GM23338 (cell line): ENCODE data around the gene WDR1. TPM values are rescaled to one million over a fixed set of nuclear protein-coding genes. Genes with fewer than 3 reads are reported as not detected.

Source experiments
- ATAC-seq: fragments of 200-7000 bp; cut with Tn5 transposase; 3 replicates; pipeline ENCODE4 v1.9.1; 2020
- DNase-seq: peaks from one replicate; pipeline ENCODE4 v3.0.0-alpha.2; 2015; ENCODE audit warnings: low spot score
- H2AFZ ChIP-seq: fragments of 200-600 bp; sonication (generic); 2 replicates; pipeline ENCODE4 v1.8.0; 2016; ENCODE audit warnings: antibody characterized with exemption, mild to moderate bottlenecking, moderate library complexity
- H3F3A ChIP-seq: fragments of 200-600 bp; sonication (generic); replicated peaks from 2 replicates; pipeline ENCODE4 v1.8.0; 2017; ENCODE audit warnings: antibody characterized with exemption, mixed run types, low read depth
- H3K27ac ChIP-seq: fragments of 200-600 bp; sonication (generic); 2 replicates; pipeline ENCODE4 v1.6.1; 2016; ENCODE audit warnings: low read depth
- H3K27me3 ChIP-seq: fragments of 200-600 bp; sonication (generic); 2 replicates; pipeline ENCODE4 v1.8.0; 2016; ENCODE audit warnings: mild to moderate bottlenecking, mixed run types, moderate library complexity; ENCODE audit not compliant: insufficient read depth
- H3K36me3 ChIP-seq: fragments of 200-600 bp; sonication (generic); 2 replicates; pipeline ENCODE4 v1.8.0; 2016; ENCODE audit warnings: mild to moderate bottlenecking; ENCODE audit not compliant: insufficient read depth
- H3K4me1 ChIP-seq: fragments of 200-600 bp; sonication (generic); 2 replicates; pipeline ENCODE4 v1.8.0; 2016; ENCODE audit warnings: mild to moderate bottlenecking, moderate library complexity; ENCODE audit not compliant: insufficient read depth
- H3K4me2 ChIP-seq: fragments of 200-600 bp; sonication (generic); 2 replicates; pipeline ENCODE4 v1.7.1; 2017; ENCODE audit warnings: mixed run types
- H3K4me3 ChIP-seq: fragments of 200-600 bp; sonication (generic); 2 replicates; pipeline ENCODE4 v1.6.1; 2016; ENCODE audit warnings: mixed run types
- H3K79me2 ChIP-seq: fragments of 200-600 bp; sonication (generic); replicated peaks from 2 replicates; pipeline ENCODE4 v1.8.0; 2017; ENCODE audit warnings: mild to moderate bottlenecking; ENCODE audit not compliant: insufficient read depth
- H3K9me2 ChIP-seq: fragments of 200-600 bp; sonication (generic); 2 replicates; pipeline ENCODE4 v1.8.0; 2017; ENCODE audit not compliant: insufficient read depth
- H4K20me1 ChIP-seq: fragments of 200-600 bp; sonication (generic); replicated peaks from 2 replicates; pipeline ENCODE4 v1.8.0; 2017; ENCODE audit warnings: mild to moderate bottlenecking; ENCODE audit not compliant: insufficient read depth
- H3K27ac Mint-ChIP-seq: 2 replicates; pipeline ENCODE4 v1.8.0; 2020; ENCODE audit warnings: inconsistent platforms, mild to moderate bottlenecking, moderate library complexity, mixed read lengths
- H3K27me3 Mint-ChIP-seq: 3 replicates; pipeline ENCODE4 v1.8.0; 2022; ENCODE audit warnings: low read depth, mild to moderate bottlenecking, moderate library complexity, mixed read lengths, inconsistent platforms; ENCODE audit not compliant: insufficient read depth, poor library complexity
- H3K36me3 Mint-ChIP-seq: 3 replicates; pipeline ENCODE4 v1.8.0; 2021; ENCODE audit warnings: low read depth, mild to moderate bottlenecking, inconsistent platforms, moderate library complexity, mixed read lengths
- H3K4me1 Mint-ChIP-seq: 3 replicates; pipeline ENCODE4 v1.8.0; 2020; ENCODE audit warnings: mild to moderate bottlenecking, inconsistent platforms, mixed read lengths
- H3K4me3 Mint-ChIP-seq: 3 replicates; pipeline ENCODE4 v1.8.0; 2021; ENCODE audit warnings: moderate library complexity, mild to moderate bottlenecking, inconsistent platforms, mixed read lengths
- H3K9me3 Mint-ChIP-seq: 3 replicates; pipeline ENCODE4 v1.8.0; 2020; ENCODE audit warnings: moderate library complexity, mild to moderate bottlenecking, inconsistent platforms, mixed read lengths
- EZH2 ChIP-seq: fragments of 200-600 bp; sonication (generic); IDR thresholded peaks from one replicate; pipeline ENCODE4 v1.8.0; 2017; ENCODE audit warnings: antibody characterized with exemption, mild to moderate bottlenecking, low read depth; ENCODE audit not compliant: unreplicated experiment
- EZH2phosphoT487 ChIP-seq: fragments of 200-600 bp; sonication (generic); IDR thresholded peaks from one replicate; pipeline ENCODE4 v1.8.1; 2018; ENCODE audit warnings: antibody characterized with exemption; ENCODE audit not compliant: unreplicated experiment
- JUNB ChIP-seq: IDR thresholded peaks from one replicate; pipeline ENCODE4 v1.6.1; 2016; ENCODE audit warnings: antibody characterized with exemption; ENCODE audit not compliant: unreplicated experiment
- POLR2AphosphoS5 ChIP-seq: IDR thresholded peaks from 2 replicates; pipeline ENCODE4 v1.6.1; 2016; ENCODE audit warnings: antibody characterized with exemption, low read depth
- STAT1 ChIP-seq: IDR thresholded peaks from one replicate; pipeline ENCODE4 v1.6.1; 2016; ENCODE audit warnings: antibody characterized with exemption; ENCODE audit not compliant: unreplicated experiment
- ZNF114 ChIP-seq: fragments of 250-450 bp; sonication (Bioruptor Pico); IDR thresholded peaks from 2 replicates; pipeline ENCODE4 v1.5.0; 2020; ENCODE audit warnings: mild to moderate bottlenecking, moderate library complexity
- ZNF331 ChIP-seq: fragments of 250-450 bp; sonication (Bioruptor Pico); IDR thresholded peaks from 2 replicates; pipeline ENCODE4 v1.5.0; 2020; ENCODE audit warnings: low read depth, mild to moderate bottlenecking, moderate library complexity
- polyA plus RNA-seq: library from polyadenylated mRNA; unstranded; fragments of >200 nt; fragmentation: Nextera tagmentation; extraction: Ambion mirVana; gene quantifications from 2 replicates; pipeline ENCODE4 v1.2.1, GENCODE V29; 2016
- total RNA-seq: library from RNA; depleted of rRNA; stranded (reverse); fragments of >200 nt; shearing (Covaris generic); gene quantifications from 2 replicates; pipeline ENCODE4 v1.2.3, GENCODE V29; 2014
- TF ChIP-seq, protein P1 (sequence below), 2 experiments: fragments of 200-600 bp in 1 of 2; sonication (generic) in 1 of 2; conservative IDR thresholded peaks; 2 replicates each; pipeline versions ENCODE4 v1.5.1 to v1.6.1; 2016 to 2017; ENCODE audit warnings: antibody characterized with exemption in 2 of 2, low read depth in 2 of 2, mild to moderate bottlenecking in 2 of 2, moderate library complexity in 1 of 2
- TF ChIP-seq, protein P2 (sequence below): IDR thresholded peaks from one replicate; pipeline ENCODE4 v1.6.1; 2018; ENCODE audit warnings: antibody characterized with exemption; ENCODE audit not compliant: unreplicated experiment

The WDR1 gene
- total and polyA plus RNA-seq, 2 experiments from 2014 or later = 93.2 to 248 TPM

DNA sequence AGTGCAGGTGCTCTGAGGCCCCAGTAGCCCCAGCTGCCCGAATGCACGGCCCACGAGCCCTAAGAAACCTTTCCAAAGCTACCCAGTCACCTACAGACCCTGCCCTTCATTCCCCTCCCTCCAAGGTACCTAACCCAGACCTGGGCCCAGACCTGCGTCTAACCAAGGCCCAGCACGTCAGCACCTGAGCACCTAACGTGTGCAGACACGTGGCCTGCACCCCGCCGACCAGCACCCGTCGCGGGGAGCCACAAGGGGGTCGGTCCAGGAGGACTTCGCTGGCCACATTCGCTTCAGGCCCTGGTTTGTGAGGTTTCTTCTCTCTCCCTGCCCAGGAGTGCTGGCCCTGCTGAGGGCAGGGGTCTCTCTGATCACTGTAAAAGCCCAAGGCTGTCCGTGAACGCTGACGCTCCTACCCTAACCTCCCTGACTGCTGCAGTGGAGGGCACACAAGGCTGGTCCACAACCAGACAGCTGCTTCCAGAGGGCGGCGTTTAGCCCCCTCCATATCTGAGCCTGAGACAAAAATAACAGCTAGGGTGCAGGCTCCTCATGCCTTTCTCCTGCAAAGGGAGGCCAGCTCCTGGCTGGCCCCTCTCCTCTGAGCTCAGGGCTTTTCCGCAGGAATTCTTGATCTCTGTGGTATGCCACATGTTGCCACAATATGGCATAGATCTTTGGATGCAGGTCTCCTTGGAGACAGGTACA, 31.8 kb downstream of the WDR1 start:
- H3K4me2 ChIP-seq = no peak overlapping the region
- DNase-seq = no peak

More for the DNA sequence above, 31.8 kb downstream of the WDR1 start:
- Histone ChIP-seq H3K4me1 (no peaks in the 10 kb centered on the region), H3K36me3 (peaks cover 40% of the 10 kb centered on the region), H3K9me2 (no peaks in the 10 kb centered on the region), H3F3A (no peaks in the 10 kb centered on the region), H3K27me3 (no peaks in the 10 kb centered on the region), H4K20me1 (peaks cover 8% of the 10 kb centered on the region; the same call in 1 of the 2 replicates), H3K79me2 (peaks cover 8% of the 10 kb centered on the region), H3K27ac (no peak overlapping the region), H2AFZ (no peak overlapping the region), H3K4me3 (no peak overlapping the region)
- Mint-ChIP-seq H3K4me3 (no peak overlapping the region), H3K27ac (no peak overlapping the region), H3K4me1 (no peaks in the 10 kb centered on the region), H3K9me3 (no peaks in the 10 kb centered on the region), H3K36me3 (peaks cover 94% of the 10 kb centered on the region), H3K27me3 (peaks cover 7% of the 10 kb centered on the region)
- ATAC-seq = no peak
- TF ChIP-seq JUNB = no peak
- no peak for TF ChIP-seq STAT1
- TF ChIP-seq ZNF114 (CRISPR knock-in tag) = no peak
- no peak for TF ChIP-seq ZNF331 (CRISPR knock-in tag)
- no peak for TF ChIP-seq EZH2phosphoT487
- no peak for TF ChIP-seq POLR2AphosphoS5
- TF ChIP-seq, protein P1, sequence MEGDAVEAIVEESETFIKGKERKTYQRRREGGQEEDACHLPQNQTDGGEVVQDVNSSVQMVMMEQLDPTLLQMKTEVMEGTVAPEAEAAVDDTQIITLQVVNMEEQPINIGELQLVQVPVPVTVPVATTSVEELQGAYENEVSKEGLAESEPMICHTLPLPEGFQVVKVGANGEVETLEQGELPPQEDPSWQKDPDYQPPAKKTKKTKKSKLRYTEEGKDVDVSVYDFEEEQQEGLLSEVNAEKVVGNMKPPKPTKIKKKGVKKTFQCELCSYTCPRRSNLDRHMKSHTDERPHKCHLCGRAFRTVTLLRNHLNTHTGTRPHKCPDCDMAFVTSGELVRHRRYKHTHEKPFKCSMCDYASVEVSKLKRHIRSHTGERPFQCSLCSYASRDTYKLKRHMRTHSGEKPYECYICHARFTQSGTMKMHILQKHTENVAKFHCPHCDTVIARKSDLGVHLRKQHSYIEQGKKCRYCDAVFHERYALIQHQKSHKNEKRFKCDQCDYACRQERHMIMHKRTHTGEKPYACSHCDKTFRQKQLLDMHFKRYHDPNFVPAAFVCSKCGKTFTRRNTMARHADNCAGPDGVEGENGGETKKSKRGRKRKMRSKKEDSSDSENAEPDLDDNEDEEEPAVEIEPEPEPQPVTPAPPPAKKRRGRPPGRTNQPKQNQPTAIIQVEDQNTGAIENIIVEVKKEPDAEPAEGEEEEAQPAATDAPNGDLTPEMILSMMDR (conservative IDR thresholded peaks at IDR 0.05; ENCODE audit: low read depth in 2 of 2) = no peak
- TF ChIP-seq, protein P2, sequence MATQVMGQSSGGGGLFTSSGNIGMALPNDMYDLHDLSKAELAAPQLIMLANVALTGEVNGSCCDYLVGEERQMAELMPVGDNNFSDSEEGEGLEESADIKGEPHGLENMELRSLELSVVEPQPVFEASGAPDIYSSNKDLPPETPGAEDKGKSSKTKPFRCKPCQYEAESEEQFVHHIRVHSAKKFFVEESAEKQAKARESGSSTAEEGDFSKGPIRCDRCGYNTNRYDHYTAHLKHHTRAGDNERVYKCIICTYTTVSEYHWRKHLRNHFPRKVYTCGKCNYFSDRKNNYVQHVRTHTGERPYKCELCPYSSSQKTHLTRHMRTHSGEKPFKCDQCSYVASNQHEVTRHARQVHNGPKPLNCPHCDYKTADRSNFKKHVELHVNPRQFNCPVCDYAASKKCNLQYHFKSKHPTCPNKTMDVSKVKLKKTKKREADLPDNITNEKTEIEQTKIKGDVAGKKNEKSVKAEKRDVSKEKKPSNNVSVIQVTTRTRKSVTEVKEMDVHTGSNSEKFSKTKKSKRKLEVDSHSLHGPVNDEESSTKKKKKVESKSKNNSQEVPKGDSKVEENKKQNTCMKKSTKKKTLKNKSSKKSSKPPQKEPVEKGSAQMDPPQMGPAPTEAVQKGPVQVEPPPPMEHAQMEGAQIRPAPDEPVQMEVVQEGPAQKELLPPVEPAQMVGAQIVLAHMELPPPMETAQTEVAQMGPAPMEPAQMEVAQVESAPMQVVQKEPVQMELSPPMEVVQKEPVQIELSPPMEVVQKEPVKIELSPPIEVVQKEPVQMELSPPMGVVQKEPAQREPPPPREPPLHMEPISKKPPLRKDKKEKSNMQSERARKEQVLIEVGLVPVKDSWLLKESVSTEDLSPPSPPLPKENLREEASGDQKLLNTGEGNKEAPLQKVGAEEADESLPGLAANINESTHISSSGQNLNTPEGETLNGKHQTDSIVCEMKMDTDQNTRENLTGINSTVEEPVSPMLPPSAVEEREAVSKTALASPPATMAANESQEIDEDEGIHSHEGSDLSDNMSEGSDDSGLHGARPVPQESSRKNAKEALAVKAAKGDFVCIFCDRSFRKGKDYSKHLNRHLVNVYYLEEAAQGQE = no peak
- no peak for TF ChIP-seq EZH2
